ENCODE data around the gene CORO1C.
"Not testable (repeated sequence)": the region's sequence is repeated elsewhere in the genome, so short reads cannot be mapped to it uniquely, and the experiment has no call there.

CORO1C gene

GRCh38 chr12:108731105-108731865 lies at the start of gene CORO1C:
CORO1C (minus strand) TSS chr12:108731518; CDS start chr12:108701318, 30,200 bp downstream.
- peak; percentile 95 for DNase-seq (ENCODE audit: low spot score)

GRCh38 chr12:108779998-108780688 lies 48.8 kb upstream of the CORO1C start:
- DNase-seq (ENCODE audit: low spot score): no peak

- DNase-seq (ENCODE audit: low spot score): no peak
Measured at GRCh38 chr12:108778053-108778452, 46.7 kb upstream of the CORO1C start.

GRCh38 chr12:108777156-108777555 lies 45.8 kb upstream of the CORO1C start:
- DNase-seq (ENCODE audit: low spot score): no peak

- no peak for DNase-seq (ENCODE audit: low spot score)
Measured at GRCh38 chr12:108773798-108774788, 42.8 kb upstream of the CORO1C start.

GRCh38 chr12:108772891-108773797 lies 41.8 kb upstream of the CORO1C start:
- no peak for DNase-seq (ENCODE audit: low spot score)

- no peak for DNase-seq (ENCODE audit: low spot score)
Measured at GRCh38 chr12:108772247-108772646, 40.9 kb upstream of the CORO1C start.

- not testable (repeated sequence) for DNase-seq (ENCODE audit: low spot score)
Measured at GRCh38 chr12:108771835-108772234, 40.5 kb upstream of the CORO1C start.

GRCh38 chr12:108770963-108771362 lies 39.6 kb upstream of the CORO1C start:
- DNase-seq (ENCODE audit: low spot score): no peak

- no peak for DNase-seq (ENCODE audit: low spot score)
Measured at GRCh38 chr12:108770269-108770829, 39.0 kb upstream of the CORO1C start.

- no peak for DNase-seq (ENCODE audit: low spot score)
Measured at GRCh38 chr12:108768591-108769500, 37.5 kb upstream of the CORO1C start.

- DNase-seq (ENCODE audit: low spot score): no peak
Measured at GRCh38 chr12:108766294-108766693, 35.0 kb upstream of the CORO1C start.

GRCh38 chr12:108765289-108765764 lies 34.0 kb upstream of the CORO1C start:
- no peak for DNase-seq (ENCODE audit: low spot score)

- DNase-seq (ENCODE audit: low spot score): no peak
Measured at GRCh38 chr12:108764540-108765288, 33.4 kb upstream of the CORO1C start.

- DNase-seq (ENCODE audit: low spot score): no peak
Measured at GRCh38 chr12:108761226-108761625, 29.9 kb upstream of the CORO1C start.

GRCh38 chr12:108759924-108760323 lies 28.6 kb upstream of the CORO1C start:
- DNase-seq (ENCODE audit: low spot score): no peak

- DNase-seq (ENCODE audit: low spot score): no peak
Measured at GRCh38 chr12:108757856-108758255, 26.5 kb upstream of the CORO1C start.

- no peak for DNase-seq (ENCODE audit: low spot score)
Measured at GRCh38 chr12:108756421-108756820, 25.1 kb upstream of the CORO1C start.

- no peak for DNase-seq (ENCODE audit: low spot score)
Measured at GRCh38 chr12:108755481-108755880, 24.2 kb upstream of the CORO1C start.
